ENCODE results near the gene PDLIM7.

Gene PDLIM7

DNA sequence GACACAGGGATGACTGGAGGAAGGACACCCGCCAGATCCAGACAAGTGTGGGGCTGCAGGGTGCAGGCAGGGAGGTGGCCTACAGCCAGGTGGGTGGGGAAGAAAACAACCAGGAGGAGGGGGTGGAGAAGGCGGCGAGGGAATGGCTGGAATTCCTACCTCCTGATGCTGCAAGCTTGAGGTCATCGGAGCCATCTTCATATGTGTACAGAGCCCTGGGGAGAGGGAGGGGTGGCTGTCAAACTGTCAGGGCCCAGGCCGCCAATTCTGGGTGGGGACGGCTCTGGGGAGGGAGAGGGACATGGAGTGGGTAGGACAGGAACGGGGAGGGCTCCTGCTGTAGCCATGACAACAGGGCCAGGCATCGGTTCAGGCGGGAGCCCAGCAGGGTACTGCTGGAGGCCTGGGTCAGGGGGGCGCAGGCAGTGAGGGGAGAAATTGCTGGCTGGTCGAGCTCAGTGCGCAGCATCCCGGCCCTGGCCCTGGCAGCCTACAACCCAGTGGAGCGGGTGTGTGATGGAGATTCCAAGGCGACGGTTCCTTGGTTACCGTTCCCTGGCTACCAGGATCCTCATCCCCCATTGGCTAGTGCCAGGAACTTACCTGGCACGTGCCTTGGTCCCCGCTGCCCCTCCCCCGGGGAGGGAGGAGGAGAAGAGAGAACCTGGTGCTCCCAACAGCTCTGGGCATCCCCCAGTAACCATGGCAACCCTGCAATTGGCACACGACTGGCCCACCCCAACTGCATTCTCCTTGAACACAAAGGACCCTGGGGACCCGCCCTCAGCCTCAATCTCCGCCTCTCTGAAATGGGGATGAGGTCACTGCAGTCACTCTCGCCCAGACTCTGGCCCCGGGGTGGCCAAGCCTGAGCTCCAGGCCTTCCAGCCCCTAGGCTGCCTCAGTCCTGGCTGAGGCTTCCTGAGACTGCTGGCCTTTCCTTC, 28.4 kb downstream of the PDLIM7 start:
- ATAC-seq: no peak
- H3K4me3 Mint-ChIP-seq: no peak overlapping the region
- peaks cover 21% of the 10 kb centered on the region for H3K27me3 Mint-ChIP-seq
- H3K27ac Mint-ChIP-seq: no peak overlapping the region
- peaks cover 4% of the 10 kb centered on the region for H3K4me1 Mint-ChIP-seq
- H3K36me3 Mint-ChIP-seq: no peaks in the 10 kb centered on the region
- no peaks in the 10 kb centered on the region for H3K9me3 Mint-ChIP-seq

GRCh38 chr5:177468329-177468684, 29.1 kb downstream of the PDLIM7 start:
- no peaks in the 10 kb centered on the region for H3K36me3 Mint-ChIP-seq
- H3K27me3 Mint-ChIP-seq: peaks cover 16% of the 10 kb centered on the region
- no peak overlapping the region for H3K27ac Mint-ChIP-seq
- no peak overlapping the region for H3K4me3 Mint-ChIP-seq
- H3K4me1 Mint-ChIP-seq: no peaks in the 10 kb centered on the region
- ATAC-seq: no peak
- H3K9me3 Mint-ChIP-seq: no peaks in the 10 kb centered on the region

GRCh38 chr5:177467436-177467835, 30.0 kb downstream of the PDLIM7 start:
- peaks cover under 1% of the 10 kb centered on the region for H3K4me1 Mint-ChIP-seq
- no peaks in the 10 kb centered on the region for H3K9me3 Mint-ChIP-seq
- H3K36me3 Mint-ChIP-seq: no peaks in the 10 kb centered on the region
- peaks cover 16% of the 10 kb centered on the region for H3K27me3 Mint-ChIP-seq
- no peak overlapping the region for H3K4me3 Mint-ChIP-seq
- no peak for ATAC-seq
- no peak overlapping the region for H3K27ac Mint-ChIP-seq

- no peaks in the 10 kb centered on the region for H3K9me3 Mint-ChIP-seq
- peaks cover 6% of the 10 kb centered on the region for H3K4me1 Mint-ChIP-seq
- H3K4me3 Mint-ChIP-seq: no peak overlapping the region
- H3K27ac Mint-ChIP-seq: no peak overlapping the region
- H3K36me3 Mint-ChIP-seq: no peaks in the 10 kb centered on the region
- peaks cover 16% of the 10 kb centered on the region for H3K27me3 Mint-ChIP-seq
- peak; percentile 42 for ATAC-seq
Measured at GRCh38 chr5:177466861-177467260, 30.5 kb downstream of the PDLIM7 start.

DNA sequence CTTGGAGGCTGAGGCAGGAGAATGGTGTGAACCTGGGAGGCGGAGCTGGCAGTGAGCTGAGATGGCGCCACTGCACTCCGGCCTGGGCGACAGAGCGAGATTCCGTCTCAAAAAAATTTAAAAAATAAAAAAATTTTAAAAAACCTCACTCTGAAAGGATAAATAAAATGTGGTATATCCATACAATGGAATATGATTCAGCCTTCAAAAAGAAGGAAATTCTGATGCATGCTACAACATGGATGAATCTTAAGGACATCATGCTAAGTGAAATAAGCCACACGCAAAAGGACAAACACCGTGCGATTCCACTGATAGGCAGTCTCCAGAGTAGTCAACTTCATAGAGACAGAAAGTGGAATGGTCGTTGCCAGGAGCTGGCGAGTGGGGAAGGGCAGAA, 32.4 kb downstream of the PDLIM7 start:
- H3K4me3 Mint-ChIP-seq: no peak overlapping the region
- peaks cover 16% of the 10 kb centered on the region for H3K27me3 Mint-ChIP-seq
- H3K9me3 Mint-ChIP-seq: no peaks in the 10 kb centered on the region
- ATAC-seq: no peak
- no peak overlapping the region for H3K27ac Mint-ChIP-seq
- H3K36me3 Mint-ChIP-seq: no peaks in the 10 kb centered on the region
- H3K4me1 Mint-ChIP-seq: peaks cover 6% of the 10 kb centered on the region

DNA sequence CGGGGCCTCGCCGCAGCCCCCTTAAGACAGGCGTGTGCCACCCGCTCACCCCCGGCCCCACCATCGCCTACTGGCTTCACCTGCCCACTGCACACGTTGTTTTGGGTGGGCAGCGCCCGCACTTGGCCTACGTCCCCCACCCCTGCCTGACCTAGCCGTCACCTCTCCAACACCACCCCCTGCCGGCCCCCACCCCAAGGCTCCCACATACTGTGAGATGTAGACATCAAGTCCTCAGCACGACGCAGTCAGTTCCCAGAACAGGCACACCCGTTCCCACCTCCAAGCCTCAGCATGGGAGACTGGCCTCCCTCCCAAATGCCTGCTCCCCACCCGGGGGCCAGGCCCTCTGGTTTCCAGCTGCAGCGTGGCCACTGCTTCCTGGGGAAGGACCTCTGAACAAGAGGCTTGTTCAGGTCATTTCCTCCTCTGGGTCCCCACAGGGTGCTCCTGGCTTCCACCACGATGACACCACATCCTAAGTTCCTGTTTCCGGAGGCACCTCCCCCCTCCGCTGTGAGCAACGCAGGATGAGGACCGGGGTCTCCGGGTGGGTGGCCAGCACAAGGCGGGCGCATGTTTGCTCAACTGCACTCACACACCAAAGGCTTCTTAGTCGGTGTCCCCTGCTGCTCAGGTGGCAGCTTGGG, 35.3 kb downstream of the PDLIM7 start:
- H3K4me1 Mint-ChIP-seq: peaks cover 11% of the 10 kb centered on the region
- H3K27ac Mint-ChIP-seq: no peak overlapping the region
- H3K36me3 Mint-ChIP-seq: no peaks in the 10 kb centered on the region
- no peak overlapping the region for H3K4me3 Mint-ChIP-seq
- no peaks in the 10 kb centered on the region for H3K9me3 Mint-ChIP-seq
- ATAC-seq: no peak
- peaks cover 9% of the 10 kb centered on the region for H3K27me3 Mint-ChIP-seq

GRCh38 chr5:177459819-177460628, 37.4 kb downstream of the PDLIM7 start:
- Mint-ChIP-seq H3K4me1 (peaks cover 24% of the 10 kb centered on the region), H3K27ac (no peak overlapping the region), H3K36me3 (no peaks in the 10 kb centered on the region), H3K4me3 (no peak overlapping the region), H3K27me3 (peaks cover 9% of the 10 kb centered on the region), H3K9me3 (no peaks in the 10 kb centered on the region)
- no peak for ATAC-seq

- no peak for ATAC-seq
- H3K4me3 Mint-ChIP-seq: no peak overlapping the region
- H3K27ac Mint-ChIP-seq: no peak overlapping the region
- H3K27me3 Mint-ChIP-seq: peaks cover 9% of the 10 kb centered on the region
- H3K9me3 Mint-ChIP-seq: no peaks in the 10 kb centered on the region
- H3K36me3 Mint-ChIP-seq: no peaks in the 10 kb centered on the region
- peaks cover 24% of the 10 kb centered on the region for H3K4me1 Mint-ChIP-seq
Measured at GRCh38 chr5:177459357-177459756, 38.0 kb downstream of the PDLIM7 start.

DNA sequence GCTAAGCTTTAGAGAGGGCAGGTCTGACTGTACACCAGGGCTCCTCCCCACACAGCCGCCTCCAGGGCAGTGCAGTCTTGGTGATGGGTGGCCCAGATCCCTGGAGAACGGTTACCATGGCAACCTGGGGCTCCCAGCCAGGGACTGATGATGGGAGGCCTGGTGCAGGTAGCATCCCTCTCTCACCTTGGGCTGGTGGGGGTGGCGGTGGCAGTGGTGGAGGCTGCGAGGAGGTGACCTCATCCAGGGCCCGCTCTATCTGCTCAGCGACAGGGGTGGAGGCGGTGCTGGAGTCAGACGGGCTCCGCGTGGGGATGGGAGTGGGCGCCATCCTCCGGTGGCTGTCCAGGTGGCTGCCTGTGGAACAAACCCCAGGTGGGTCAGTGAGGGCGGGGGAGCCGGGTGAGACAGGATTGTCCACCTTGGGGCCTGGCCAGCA, 38.5 kb downstream of the PDLIM7 start:
- Mint-ChIP-seq H3K27ac (no peak overlapping the region), H3K9me3 (no peaks in the 10 kb centered on the region), H3K4me3 (no peak overlapping the region), H3K36me3 (no peaks in the 10 kb centered on the region), H3K27me3 (peaks cover 9% of the 10 kb centered on the region), H3K4me1 (peaks cover 27% of the 10 kb centered on the region)
- no peak for ATAC-seq

GRCh38 chr5:177457852-177458681, 39.3 kb downstream of the PDLIM7 start:
- Mint-ChIP-seq H3K4me1 (peaks cover 36% of the 10 kb centered on the region), H3K9me3 (no peaks in the 10 kb centered on the region), H3K27me3 (peaks cover 9% of the 10 kb centered on the region), H3K4me3 (no peak overlapping the region), H3K36me3 (no peaks in the 10 kb centered on the region), H3K27ac (no peak overlapping the region)
- no peak for ATAC-seq

GRCh38 chr5:177456976-177457851, 40.2 kb downstream of the PDLIM7 start:
- H3K4me1 Mint-ChIP-seq: peaks cover 37% of the 10 kb centered on the region
- ATAC-seq: peak; percentile 15
- H3K9me3 Mint-ChIP-seq: no peaks in the 10 kb centered on the region
- H3K27ac Mint-ChIP-seq: peak overlapping the region; percentile 73
- no peaks in the 10 kb centered on the region for H3K36me3 Mint-ChIP-seq
- H3K27me3 Mint-ChIP-seq: peaks cover 9% of the 10 kb centered on the region
- no peak overlapping the region for H3K4me3 Mint-ChIP-seq

DNA sequence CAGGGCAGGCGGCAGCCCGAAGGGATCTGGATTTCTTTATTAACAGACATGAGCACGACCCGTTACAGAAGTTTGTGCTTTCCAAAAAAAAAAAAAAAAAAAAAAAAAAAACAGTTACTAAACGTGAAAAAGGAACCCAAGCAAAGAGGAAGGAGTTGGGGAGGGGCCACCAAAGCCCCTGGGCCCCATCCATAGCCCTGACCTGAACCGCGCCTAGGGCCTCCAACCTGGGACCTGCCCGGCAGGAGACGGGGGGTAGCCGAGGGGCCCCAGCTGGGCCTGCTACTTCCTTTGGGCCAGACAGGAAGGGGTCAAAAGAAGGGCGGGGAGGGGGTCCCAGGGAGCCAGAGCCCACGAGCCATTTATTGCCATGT, 40.8 kb downstream of the PDLIM7 start:
- H3K4me1 Mint-ChIP-seq: peaks cover 39% of the 10 kb centered on the region
- H3K9me3 Mint-ChIP-seq: no peaks in the 10 kb centered on the region
- ATAC-seq: no peak
- peaks cover 6% of the 10 kb centered on the region for H3K27me3 Mint-ChIP-seq
- H3K36me3 Mint-ChIP-seq: no peaks in the 10 kb centered on the region
- H3K4me3 Mint-ChIP-seq: no peak overlapping the region
- peak overlapping the region; percentile 73 for H3K27ac Mint-ChIP-seq

- Mint-ChIP-seq H3K9me3 (no peaks in the 10 kb centered on the region), H3K27ac (peak overlapping the region; percentile 73), H3K27me3 (no peaks in the 10 kb centered on the region)
Measured at GRCh38 chr5:177455661-177456590, 41.5 kb downstream of the PDLIM7 start.

More at GRCh38 chr5:177455661-177456590, 41.5 kb downstream of the PDLIM7 start:
- Mint-ChIP-seq H3K4me1 (peaks cover 39% of the 10 kb centered on the region), H3K4me3 (peak overlapping the region; percentile 89), H3K36me3 (no peaks in the 10 kb centered on the region)
- ATAC-seq: peak; percentile 61
